MCF 10A (cell line): ENCODE data around the gene CCL15. TPM values are rescaled to one million over a fixed set of nuclear protein-coding genes. Genes with fewer than 3 reads are reported as not detected.

ENCODE experiments used
- BruUV-seq: library from RNA; stranded (reverse); fragments of 400-500 nt; replicated peaks from 2 replicates; lab custom pipeline; 2021; lab: Mats Ljungman, UMichigan
- CTCF ChIA-PET: fragments of 300-600 bp; sonication (Branson Sonifier 250); formaldehyde crosslinking; extraction: SDS; loops from one replicate; lab custom pipeline; 2021; ENCODE audit warnings: antibody characterized with exemption, inconsistent platforms; lab: Yijun Ruan, JAX
- POLR2A ChIA-PET: fragments of 300-600, 350-650 bp; sonication (Branson Sonifier 250); formaldehyde crosslinking; extraction: SDS; loops from one replicate; lab custom pipeline; 2020; ENCODE audit warnings: antibody characterized with exemption, inconsistent platforms; lab: Yijun Ruan, JAX
- DNase-seq: peaks from one replicate; pipeline ENCODE4 v3.0.0-alpha.2; 2018; ENCODE audit not compliant: unreplicated experiment
- H3K27ac Mint-ChIP-seq: one replicate; pipeline ENCODE4 v1.8.0; 2022; ENCODE audit warnings: mild to moderate bottlenecking, low read depth, mixed read lengths; ENCODE audit not compliant: unreplicated experiment
- H3K27me3 Mint-ChIP-seq: one replicate; pipeline ENCODE4 v1.8.0; 2022; ENCODE audit warnings: mixed read lengths; ENCODE audit not compliant: insufficient read depth, unreplicated experiment
- H3K36me3 Mint-ChIP-seq: one replicate; pipeline ENCODE4 v1.8.0; 2022; ENCODE audit warnings: mild to moderate bottlenecking, moderate library complexity, mixed read lengths; ENCODE audit not compliant: insufficient read depth, unreplicated experiment
- H3K4me1 Mint-ChIP-seq: one replicate; pipeline ENCODE4 v1.8.0; 2022; ENCODE audit warnings: mixed read lengths; ENCODE audit not compliant: insufficient read depth, unreplicated experiment
- H3K4me3 Mint-ChIP-seq: one replicate; pipeline ENCODE4 v1.8.0; 2022; ENCODE audit warnings: mild to moderate bottlenecking, moderate library complexity, mixed read lengths; ENCODE audit not compliant: unreplicated experiment
- H3K9me3 Mint-ChIP-seq: one replicate; pipeline ENCODE4 v1.8.0; 2022; ENCODE audit warnings: mixed read lengths; ENCODE audit not compliant: unreplicated experiment
- intact Hi-C: fragments of 100-400 bp; cut with micrococcal nuclease; formaldehyde crosslinking; loops from 2 replicates; pipeline ENCODE4 v1.14.1; 2022
- total RNA-seq: library from RNA; stranded (reverse); gene quantifications from 2 replicates; pipeline ENCODE4 v1.2.3, GENCODE V29; 2022
- TF ChIP-seq, protein P1 (sequence below): fragments of 200-600 bp; IDR thresholded peaks from one replicate; pipeline ENCODE4 v1.8.0; 2022; ENCODE audit warnings: antibody characterized with exemption, mild to moderate bottlenecking; ENCODE audit not compliant: unreplicated experiment

CCL15 gene
- total RNA-seq, 1 experiment from 2014 or later: not detected

- TF ChIP-seq, protein P1, sequence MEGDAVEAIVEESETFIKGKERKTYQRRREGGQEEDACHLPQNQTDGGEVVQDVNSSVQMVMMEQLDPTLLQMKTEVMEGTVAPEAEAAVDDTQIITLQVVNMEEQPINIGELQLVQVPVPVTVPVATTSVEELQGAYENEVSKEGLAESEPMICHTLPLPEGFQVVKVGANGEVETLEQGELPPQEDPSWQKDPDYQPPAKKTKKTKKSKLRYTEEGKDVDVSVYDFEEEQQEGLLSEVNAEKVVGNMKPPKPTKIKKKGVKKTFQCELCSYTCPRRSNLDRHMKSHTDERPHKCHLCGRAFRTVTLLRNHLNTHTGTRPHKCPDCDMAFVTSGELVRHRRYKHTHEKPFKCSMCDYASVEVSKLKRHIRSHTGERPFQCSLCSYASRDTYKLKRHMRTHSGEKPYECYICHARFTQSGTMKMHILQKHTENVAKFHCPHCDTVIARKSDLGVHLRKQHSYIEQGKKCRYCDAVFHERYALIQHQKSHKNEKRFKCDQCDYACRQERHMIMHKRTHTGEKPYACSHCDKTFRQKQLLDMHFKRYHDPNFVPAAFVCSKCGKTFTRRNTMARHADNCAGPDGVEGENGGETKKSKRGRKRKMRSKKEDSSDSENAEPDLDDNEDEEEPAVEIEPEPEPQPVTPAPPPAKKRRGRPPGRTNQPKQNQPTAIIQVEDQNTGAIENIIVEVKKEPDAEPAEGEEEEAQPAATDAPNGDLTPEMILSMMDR: no peak
- CTCF ChIA-PET: interaction anchor here (0.6 to 3.4 kb wide), 7 partner anchors 9 to 201 kb away, joined by 3 to 13 read pairs (median 4); no protein-coding TSS in a partner anchor
- DNase-seq: no peak
- Mint-ChIP-seq H3K27ac (no peak overlapping the region), H3K27me3 (peaks cover 23% of the 10 kb centered on the region), H3K4me3 (no peak overlapping the region), H3K36me3 (no peaks in the 10 kb centered on the region), H3K9me3 (no peaks in the 10 kb centered on the region), H3K4me1 (no peaks in the 10 kb centered on the region)
- BruUV-seq: no TSS peak
- POLR2A ChIA-PET: no interaction called here
- intact Hi-C loops: no loop called here
These were observed 52.0 kb downstream of the CCL15 start for GRCh38 chr17:35949401-35949800.

- TF ChIP-seq, protein P1: no peak
- peaks cover 16% of the 10 kb centered on the region for H3K27me3 Mint-ChIP-seq
- no peaks in the 10 kb centered on the region for H3K9me3 Mint-ChIP-seq
- DNase-seq: no peak
- no TSS peak for BruUV-seq
- no peak overlapping the region for H3K27ac Mint-ChIP-seq
- no peaks in the 10 kb centered on the region for H3K36me3 Mint-ChIP-seq
- ChIA-PET POLR2A (no interaction called here), CTCF (interaction anchor here (0.6 to 3.4 kb wide), 16 partner anchors 7 to 776 kb away, joined by 3 to 22 read pairs (median 4); no protein-coding TSS in a partner anchor)
- no peaks in the 10 kb centered on the region for H3K4me1 Mint-ChIP-seq
- intact Hi-C loops: no loop called here
- no peak overlapping the region for H3K4me3 Mint-ChIP-seq
These were observed 53.3 kb downstream of the CCL15 start for GRCh38 chr17:35948092-35948491.

Other genes with a start within 250 kb of the CCL15 start
- 0.23 and 0.39 TPM in 2 replicates for gene GAS2L2, start 248.3 kb downstream of the CCL15 start, total RNA-seq
- gene C17orf50, start 240.7 kb downstream of the CCL15 start, total RNA-seq: not detected in 2 replicates
- 22.3 and 27.4 TPM in 2 replicates for gene MMP28, start 205.9 kb downstream of the CCL15 start, total RNA-seq
- gene TAF15, start 192.1 kb downstream of the CCL15 start, total RNA-seq: 284 and 337 TPM in 2 replicates
- not detected in 2 replicates for gene HEATR9, start 132.7 kb downstream of the CCL15 start, total RNA-seq
- not detected in 2 replicates for gene CCL5, start 121.2 kb downstream of the CCL15 start, total RNA-seq
- gene RDM1, start 70.8 kb downstream of the CCL15 start, total RNA-seq: 0.44 and 2.6 TPM in 2 replicates
- gene LYZL6, start 57.8 kb downstream of the CCL15 start, total RNA-seq: not detected in 2 replicates
- not detected in 2 replicates for gene CCL16, start 20.1 kb downstream of the CCL15 start, total RNA-seq
- not detected in 2 replicates for gene CCL14, start 14.8 kb downstream of the CCL15 start, total RNA-seq
- not detected in 2 replicates for gene CCL23, start 16.4 kb upstream of the CCL15 start, total RNA-seq
- not detected in 2 replicates for gene CCL18, start 62.7 kb upstream of the CCL15 start, total RNA-seq
- gene CCL3, start 88.6 kb upstream of the CCL15 start, total RNA-seq: not detected in 2 replicates
- not detected in 2 replicates for gene CCL4, start 102.3 kb upstream of the CCL15 start, total RNA-seq
- gene TBC1D3B, start 175.1 kb upstream of the CCL15 start, total RNA-seq: 12.5 and 14.9 TPM in 2 replicates
- not detected in 2 replicates for gene CCL3L1, start 195.2 kb upstream of the CCL15 start, total RNA-seq
- not detected in 2 replicates for gene CCL4L2, start 209.5 kb upstream of the CCL15 start, total RNA-seq